Cardiac septum (tissue), 1 donor: ENCODE results near the gene DAAM2. TPM values are rescaled to one million over a fixed set of nuclear protein-coding genes. Genes with fewer than 3 reads are reported as not detected.

Experiments used
- DNase-seq: peaks from one replicate; pipeline ENCODE4 v3.0.0-alpha.2; 2020; ENCODE audit warnings: low spot score
- intact Hi-C: fragments of 100-400 bp; cut with DNase I; formaldehyde crosslinking; loops from one replicate; pipeline ENCODE4 v1.14.0; 2022
- total RNA-seq: library from RNA; stranded (reverse); fragmentation: NEBNext Ultra II Directional; extraction: Animal tissue kit (Norgen Biotek cat#: 25700); gene quantifications from one replicate; pipeline ENCODE4 v1.2.1, GENCODE V29; 2021
- donor health status: DM: no; HTN: no; CAD: no.

Gene DAAM2
- total RNA-seq, 1 donor from 2014 or later, result 10.4 TPM

GRCh38 chr6:39836606-39837005 lies 44.4 kb downstream of the DAAM2 start:
- DNase-seq, result no peak
- intact Hi-C loops, result no loop called here

- intact Hi-C loops, result no loop called here
- DNase-seq, result no peak
These were observed 47.3 kb downstream of the DAAM2 start for GRCh38 chr6:39839445-39839844.

- intact Hi-C loops, result no loop called here
- DNase-seq, result no peak
These were observed 48.6 kb downstream of the DAAM2 start for GRCh38 chr6:39840781-39841180.

GRCh38 chr6:39841291-39841690 lies 49.1 kb downstream of the DAAM2 start:
- no peak for DNase-seq
- intact Hi-C loops, result no loop called here

- intact Hi-C loops, result no loop called here
- no peak for DNase-seq
These were observed 49.7 kb downstream of the DAAM2 start for GRCh38 chr6:39841923-39842322.

GRCh38 chr6:39843305-39844020 lies 51.3 kb downstream of the DAAM2 start:
- intact Hi-C loops, result no loop called here
- no peak for DNase-seq

- intact Hi-C loops, result no loop called here
- no peak for DNase-seq
These were observed 52.7 kb downstream of the DAAM2 start for GRCh38 chr6:39844866-39845265.

- DNase-seq, result no peak
- intact Hi-C loops, result no loop called here
These were observed 55.0 kb downstream of the DAAM2 start for GRCh38 chr6:39847221-39847620.

- intact Hi-C loops, result no loop called here
- no peak for DNase-seq
These were observed 56.0 kb downstream of the DAAM2 start for GRCh38 chr6:39848171-39848570.

GRCh38 chr6:39849228-39849627 lies 57.1 kb downstream of the DAAM2 start:
- intact Hi-C loops, result no loop called here
- no peak for DNase-seq

- intact Hi-C loops, result no loop called here
- DNase-seq, result no peak
These were observed 57.6 kb downstream of the DAAM2 start for GRCh38 chr6:39849764-39850163.

- DNase-seq, result no peak
- intact Hi-C loops, result no loop called here
These were observed 58.6 kb downstream of the DAAM2 start for GRCh38 chr6:39850736-39851297.

GRCh38 chr6:39851331-39851730 lies 59.2 kb downstream of the DAAM2 start:
- no peak for DNase-seq
- intact Hi-C loops, result no loop called here

GRCh38 chr6:39852324-39852723 lies 60.1 kb downstream of the DAAM2 start:
- DNase-seq, result no peak
- intact Hi-C loops, result no loop called here

- no peak for DNase-seq
- intact Hi-C loops, result no loop called here
These were observed 61.4 kb downstream of the DAAM2 start for GRCh38 chr6:39853604-39854003.

- DNase-seq, result no peak
- intact Hi-C loops, result no loop called here
These were observed 63.3 kb downstream of the DAAM2 start for GRCh38 chr6:39855356-39855995.

GRCh38 chr6:39859025-39859424 lies 66.8 kb downstream of the DAAM2 start:
- intact Hi-C loops, result no loop called here
- DNase-seq, result no peak

- DNase-seq, result no peak
- intact Hi-C loops, result no loop called here
These were observed 69.5 kb downstream of the DAAM2 start for GRCh38 chr6:39861663-39862062.

GRCh38 chr6:39865011-39865888 lies 73.1 kb downstream of the DAAM2 start:
- intact Hi-C loops, result loop anchor here (2.0 kb wide), 1 partner anchor 28 kb away; no protein-coding TSS in a partner anchor
- DNase-seq, result peak; percentile 85

GRCh38 chr6:39867592-39867991 lies 75.4 kb downstream of the DAAM2 start:
- no peak for DNase-seq
- intact Hi-C loops, result no loop called here
